ENCODE data around the gene MYO18A. TPM values are rescaled to one million over a fixed set of nuclear protein-coding genes. Genes with fewer than 3 reads are reported as not detected.

Gene MYO18A
- total RNA-seq, 1 donor = 78.3 TPM

DNA sequence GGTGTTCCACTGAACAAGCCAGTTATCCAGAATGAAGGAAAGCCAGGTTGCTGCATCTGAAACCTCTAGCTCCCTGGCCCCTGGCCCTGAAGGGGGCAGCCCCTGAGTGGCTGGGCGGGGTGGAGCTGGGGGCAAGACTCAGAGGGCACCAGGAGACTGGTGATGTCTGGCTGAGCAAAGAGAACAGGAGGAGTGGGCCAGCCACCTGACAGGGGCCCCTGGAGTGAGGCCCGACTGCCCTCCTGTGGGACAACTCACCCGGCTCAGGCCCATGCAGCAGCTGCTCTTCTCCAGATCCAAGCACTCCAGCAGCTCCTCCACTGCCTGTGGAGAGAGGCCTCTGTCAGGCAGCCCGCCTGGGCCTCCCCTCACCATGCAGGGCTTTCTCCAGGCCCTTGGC is 76.9 kb downstream of the MYO18A start:
- TF ChIP-seq, protein P1, sequence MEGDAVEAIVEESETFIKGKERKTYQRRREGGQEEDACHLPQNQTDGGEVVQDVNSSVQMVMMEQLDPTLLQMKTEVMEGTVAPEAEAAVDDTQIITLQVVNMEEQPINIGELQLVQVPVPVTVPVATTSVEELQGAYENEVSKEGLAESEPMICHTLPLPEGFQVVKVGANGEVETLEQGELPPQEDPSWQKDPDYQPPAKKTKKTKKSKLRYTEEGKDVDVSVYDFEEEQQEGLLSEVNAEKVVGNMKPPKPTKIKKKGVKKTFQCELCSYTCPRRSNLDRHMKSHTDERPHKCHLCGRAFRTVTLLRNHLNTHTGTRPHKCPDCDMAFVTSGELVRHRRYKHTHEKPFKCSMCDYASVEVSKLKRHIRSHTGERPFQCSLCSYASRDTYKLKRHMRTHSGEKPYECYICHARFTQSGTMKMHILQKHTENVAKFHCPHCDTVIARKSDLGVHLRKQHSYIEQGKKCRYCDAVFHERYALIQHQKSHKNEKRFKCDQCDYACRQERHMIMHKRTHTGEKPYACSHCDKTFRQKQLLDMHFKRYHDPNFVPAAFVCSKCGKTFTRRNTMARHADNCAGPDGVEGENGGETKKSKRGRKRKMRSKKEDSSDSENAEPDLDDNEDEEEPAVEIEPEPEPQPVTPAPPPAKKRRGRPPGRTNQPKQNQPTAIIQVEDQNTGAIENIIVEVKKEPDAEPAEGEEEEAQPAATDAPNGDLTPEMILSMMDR (IDR thresholded peaks at IDR 0.05; ENCODE audit: insufficient read depth, low read length) = no peak
- no peak for DNase-seq (ENCODE audit: low read depth)
- H3K4me3 ChIP-seq (ENCODE audit: low read depth, low read length) = no peak overlapping the region

DNA sequence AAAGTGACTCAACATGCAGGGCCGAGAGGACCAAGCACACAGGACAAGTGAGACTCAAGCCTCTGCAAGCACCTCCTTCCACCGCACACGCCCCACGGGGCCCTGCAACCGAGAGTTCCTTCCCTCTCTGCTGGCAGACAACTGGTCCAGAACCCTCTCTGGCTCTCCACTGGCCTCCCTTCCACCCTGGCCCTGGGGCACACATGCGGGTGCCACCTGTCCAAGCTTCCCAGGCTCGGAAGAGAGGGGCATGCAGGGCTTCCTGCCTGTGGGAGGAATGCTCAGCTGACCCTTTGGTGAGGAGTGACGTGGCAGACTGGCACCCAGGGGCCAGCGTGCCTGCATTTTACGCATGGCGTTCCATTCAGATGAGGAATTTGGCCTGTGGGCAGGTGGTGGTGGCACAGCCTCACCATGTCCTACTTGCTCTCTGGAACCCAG is 77.4 kb downstream of the MYO18A start:
- TF ChIP-seq, protein P1 (IDR thresholded peaks at IDR 0.05; ENCODE audit: insufficient read depth, low read length) = no peak
- no peak for DNase-seq (ENCODE audit: low read depth)
- no peak overlapping the region for H3K4me3 ChIP-seq (ENCODE audit: low read depth, low read length)

DNA sequence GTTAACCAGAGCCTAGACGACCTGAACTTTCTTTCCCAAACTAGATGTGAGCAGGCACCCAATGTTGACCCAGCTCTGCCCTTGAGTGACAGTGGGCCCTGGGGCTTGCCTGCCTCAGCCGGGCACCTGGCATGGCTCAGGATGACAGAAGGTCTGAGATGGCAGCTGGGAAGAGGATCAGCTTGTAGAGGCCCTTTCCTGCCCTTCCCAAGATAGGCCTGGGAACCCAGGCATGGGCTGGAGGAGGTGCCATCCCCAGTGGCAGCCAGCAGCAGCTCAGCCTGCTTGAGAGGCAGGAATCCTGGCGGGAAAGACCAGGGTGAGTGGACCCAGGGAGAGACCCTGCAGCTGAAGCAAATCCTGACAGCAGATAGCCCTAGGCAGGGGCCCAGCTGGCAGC is 78.2 kb downstream of the MYO18A start:
- H3K4me3 ChIP-seq (ENCODE audit: low read depth, low read length) = no peak overlapping the region
- TF ChIP-seq, protein P1 (IDR thresholded peaks at IDR 0.05; ENCODE audit: insufficient read depth, low read length) = no peak
- no peak for DNase-seq (ENCODE audit: low read depth)

DNA sequence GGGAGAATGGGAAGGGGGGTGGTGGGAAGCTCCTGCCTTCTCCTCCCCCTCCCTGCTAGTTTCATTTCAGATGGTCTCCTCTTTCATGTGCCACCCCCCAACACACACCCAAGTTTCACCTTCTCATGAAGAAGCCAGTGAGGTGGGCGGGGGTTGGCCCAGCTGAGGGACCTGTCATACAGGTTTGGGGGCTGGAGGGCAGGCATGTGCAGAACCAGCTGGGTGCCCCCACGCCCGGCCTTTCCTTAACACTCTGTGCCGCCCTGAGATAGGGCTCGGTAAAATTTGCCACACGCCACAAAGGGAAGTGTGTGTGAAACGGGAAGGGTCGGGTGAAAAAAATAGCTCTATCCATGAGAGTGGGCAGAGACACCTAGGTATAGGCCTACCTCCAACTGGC is 79.9 kb downstream of the MYO18A start:
- TF ChIP-seq, protein P1 (IDR thresholded peaks at IDR 0.05; ENCODE audit: insufficient read depth, low read length) = no peak
- H3K4me3 ChIP-seq (ENCODE audit: low read depth, low read length) = no peak overlapping the region
- DNase-seq (ENCODE audit: low read depth) = no peak

DNA sequence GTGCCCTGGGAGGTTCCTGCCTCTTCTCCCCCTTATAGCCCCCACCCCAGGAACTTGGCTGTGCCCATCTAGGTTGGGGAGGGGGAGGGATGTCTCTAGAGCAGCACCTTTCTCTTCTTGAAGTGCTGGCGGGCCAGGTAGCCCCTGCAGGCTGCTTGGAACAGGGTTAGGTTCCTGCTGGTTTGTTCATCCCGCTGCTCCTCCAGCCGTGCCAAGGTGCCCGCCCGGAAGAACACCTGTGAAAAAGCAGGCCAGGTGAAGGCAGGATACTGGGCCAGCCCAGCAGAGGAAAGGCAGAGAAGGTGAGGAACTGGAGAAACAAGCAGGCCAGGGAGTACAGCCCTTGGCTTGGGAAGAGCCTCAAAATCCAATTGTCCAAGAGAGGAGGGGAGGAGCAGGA is 80.7 kb downstream of the MYO18A start:
- no peak overlapping the region for H3K4me3 ChIP-seq (ENCODE audit: low read depth, low read length)
- DNase-seq (ENCODE audit: low read depth) = no peak
- TF ChIP-seq, protein P1 (IDR thresholded peaks at IDR 0.05; ENCODE audit: insufficient read depth, low read length) = no peak

DNA sequence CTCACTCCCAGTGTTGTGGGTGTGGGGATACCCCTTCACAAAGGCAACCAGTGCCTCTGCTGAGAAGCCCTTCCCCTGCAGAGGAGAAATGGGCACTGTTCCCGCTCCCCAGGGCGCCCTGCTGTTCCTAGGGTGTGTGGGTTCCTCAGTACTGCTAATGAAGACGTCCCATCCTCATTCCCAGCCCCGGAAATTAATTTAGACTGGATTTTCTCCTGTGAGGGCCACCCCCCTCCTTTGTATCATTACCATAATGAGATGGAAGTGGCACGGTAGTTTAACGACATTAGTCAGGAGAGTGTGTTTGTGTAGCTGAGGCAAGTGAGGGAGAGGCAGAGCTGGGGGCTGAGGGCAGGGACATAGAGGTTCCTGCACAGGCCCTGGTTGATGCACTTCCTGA is 84.1 kb downstream of the MYO18A start:
- TF ChIP-seq, protein P1 (IDR thresholded peaks at IDR 0.05; ENCODE audit: insufficient read depth, low read length) = no peak
- no peak for DNase-seq (ENCODE audit: low read depth)
- H3K4me3 ChIP-seq (ENCODE audit: low read depth, low read length) = no peak overlapping the region

DNA sequence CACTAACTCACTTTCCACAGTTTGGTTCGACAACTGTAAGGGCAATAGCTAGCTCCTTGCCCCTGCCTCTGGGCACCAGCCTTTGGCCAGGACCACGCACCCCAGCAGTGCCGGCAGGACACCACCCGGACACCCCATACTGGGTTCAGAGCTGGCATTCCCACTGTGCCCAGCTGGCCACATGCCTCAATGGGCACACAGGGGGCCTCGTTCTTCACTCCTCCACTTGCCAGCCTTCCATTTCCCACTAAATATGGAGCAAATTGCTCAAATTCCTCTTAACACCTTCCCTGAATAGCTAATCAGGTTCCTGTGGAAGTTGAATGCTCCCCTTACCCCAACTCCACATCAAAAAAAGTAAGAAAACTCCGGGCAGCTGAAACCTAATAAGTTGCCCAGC is 84.8 kb downstream of the MYO18A start:
- TF ChIP-seq, protein P1 (IDR thresholded peaks at IDR 0.05; ENCODE audit: insufficient read depth, low read length) = no peak
- no peak overlapping the region for H3K4me3 ChIP-seq (ENCODE audit: low read depth, low read length)
- no peak for DNase-seq (ENCODE audit: low read depth)
